ENCODE data around the gene P2RX5.

DNA sequence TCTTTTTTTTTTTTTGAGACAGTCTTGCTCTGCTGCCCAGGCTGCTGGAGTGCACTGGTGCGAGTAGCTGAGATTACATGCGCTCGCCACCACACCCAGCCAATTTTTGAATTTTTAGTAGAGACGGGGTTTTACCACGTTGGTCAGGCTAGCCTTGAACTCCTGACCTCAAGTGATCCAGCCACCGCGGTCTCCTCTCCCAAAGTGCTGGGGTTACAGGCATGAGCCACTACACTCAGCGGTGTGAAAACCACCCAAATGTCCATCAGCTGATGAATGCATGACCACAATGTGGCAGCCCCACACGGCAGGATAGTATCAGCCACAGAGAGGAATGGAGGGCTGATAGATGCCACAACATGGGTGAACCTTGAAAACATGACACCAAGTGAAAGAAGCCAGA is 2.1 kb downstream of the P2RX5 start:
- TF ChIP-seq, protein P1, sequence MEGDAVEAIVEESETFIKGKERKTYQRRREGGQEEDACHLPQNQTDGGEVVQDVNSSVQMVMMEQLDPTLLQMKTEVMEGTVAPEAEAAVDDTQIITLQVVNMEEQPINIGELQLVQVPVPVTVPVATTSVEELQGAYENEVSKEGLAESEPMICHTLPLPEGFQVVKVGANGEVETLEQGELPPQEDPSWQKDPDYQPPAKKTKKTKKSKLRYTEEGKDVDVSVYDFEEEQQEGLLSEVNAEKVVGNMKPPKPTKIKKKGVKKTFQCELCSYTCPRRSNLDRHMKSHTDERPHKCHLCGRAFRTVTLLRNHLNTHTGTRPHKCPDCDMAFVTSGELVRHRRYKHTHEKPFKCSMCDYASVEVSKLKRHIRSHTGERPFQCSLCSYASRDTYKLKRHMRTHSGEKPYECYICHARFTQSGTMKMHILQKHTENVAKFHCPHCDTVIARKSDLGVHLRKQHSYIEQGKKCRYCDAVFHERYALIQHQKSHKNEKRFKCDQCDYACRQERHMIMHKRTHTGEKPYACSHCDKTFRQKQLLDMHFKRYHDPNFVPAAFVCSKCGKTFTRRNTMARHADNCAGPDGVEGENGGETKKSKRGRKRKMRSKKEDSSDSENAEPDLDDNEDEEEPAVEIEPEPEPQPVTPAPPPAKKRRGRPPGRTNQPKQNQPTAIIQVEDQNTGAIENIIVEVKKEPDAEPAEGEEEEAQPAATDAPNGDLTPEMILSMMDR (IDR thresholded peaks at IDR 0.05), result no peak
- no peak for TF ChIP-seq POLR2A (IDR thresholded peaks at IDR 0.05)

Measured in heart left ventricle (tissue), 13 donors.